Measurements from ENCODE around the gene ASB10. TPM values are rescaled to one million over a fixed set of nuclear protein-coding genes. Genes with fewer than 3 reads are reported as not detected.

The ASB10 gene
- total and polyA plus RNA-seq, 4 donors: not detected

GRCh38 chr7:151212626-151213025, 25.6 kb upstream of the ASB10 start:
- H3K9ac ChIP-seq (ENCODE audit: low read depth in 1 of 2, low read length in 2 of 2): no peak overlapping the region
- no peaks in the 10 kb centered on the region for H3K4me1 ChIP-seq (ENCODE audit: control insufficient read depth in 4 of 4, insufficient read depth in 4 of 4, low read length in 3 of 4)
- H3K4me3 ChIP-seq (ENCODE audit: low read depth in 1 of 3, low read length in 3 of 3): no peak overlapping the region
- WGBS: 91% methylated on average over 5 of the region's 5 CpGs
- H3K27ac ChIP-seq (ENCODE audit: low read depth in 1 of 2, low read length in 2 of 2): no peak overlapping the region
- no peaks in the 10 kb centered on the region for H3K27me3 ChIP-seq (ENCODE audit: control insufficient read depth in 4 of 4, insufficient read depth in 4 of 4, low read length in 3 of 4)
- TF ChIP-seq RXRA (IDR thresholded peaks at IDR 0.05) (no peak), HNF4A (conservative IDR thresholded peaks at IDR 0.05) (no peak), ATF3 (IDR thresholded peaks at IDR 0.05) (no peak), HNF4G (IDR thresholded peaks at IDR 0.05) (no peak), TAF1 (conservative IDR thresholded peaks at IDR 0.05) (no peak), ZBTB33 (IDR thresholded peaks at IDR 0.05) (no peak), FOXA1 (IDR thresholded peaks at IDR 0.05) (no peak), REST (IDR thresholded peaks at IDR 0.05) (no peak), YY1 (IDR thresholded peaks at IDR 0.05) (no peak), SP1 (IDR thresholded peaks at IDR 0.05) (no peak), CTCF (IDR thresholded peaks at IDR 0.05; ENCODE audit: low read depth, low read length, missing input control) (no peak), EGR1 (IDR thresholded peaks at IDR 0.05; ENCODE audit: low read depth in 2 of 2) (no peak), JUND (IDR thresholded peaks at IDR 0.05) (no peak), FOXA2 (IDR thresholded peaks at IDR 0.05) (no peak), RAD21 (IDR thresholded peaks at IDR 0.05) (no peak), NR2F2 (IDR thresholded peaks at IDR 0.05) (no peak), GABPA (IDR thresholded peaks at IDR 0.05 in 1 of 2, conservative IDR thresholded peaks at IDR 0.05 in 1 of 2) (no peak)
- TF ChIP-seq, protein P1, sequence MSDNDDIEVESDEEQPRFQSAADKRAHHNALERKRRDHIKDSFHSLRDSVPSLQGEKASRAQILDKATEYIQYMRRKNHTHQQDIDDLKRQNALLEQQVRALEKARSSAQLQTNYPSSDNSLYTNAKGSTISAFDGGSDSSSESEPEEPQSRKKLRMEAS (IDR thresholded peaks at IDR 0.05): no peak
- H3K36me3 ChIP-seq (ENCODE audit: control insufficient read depth in 4 of 4, insufficient read depth in 3 of 4, low read depth in 1 of 4, low read length in 3 of 4): peaks cover 21 to 49% (median 29%) of the 10 kb centered on the region in 4 donors
- DNase-seq (ENCODE audit: low spot score): no peak
- no peaks in the 10 kb centered on the region for H3K9me3 ChIP-seq (ENCODE audit: control insufficient read depth in 4 of 4, low read length in 3 of 4)

All from liver (tissue), 9 donors.